Panc1 (cell line): ENCODE data around the gene WDR4. TPM values are rescaled to one million over a fixed set of nuclear protein-coding genes. Genes with fewer than 3 reads are reported as not detected.
"Not testable (repeated sequence)": the region's sequence is repeated elsewhere in the genome, so short reads cannot be mapped to it uniquely, and the experiment has no call there.

ENCODE experiments used
- ATAC-seq: fragments of 200-7000 bp; cut with Tn5 transposase; 2 replicates; pipeline ENCODE4 v1.9.1; 2020; ENCODE audit warnings: mild to moderate bottlenecking, moderate library complexity
- BruUV-seq: library from RNA; stranded (reverse); fragments of 400-500 nt; replicated peaks from 2 replicates; lab custom pipeline; 2021; lab: Mats Ljungman, UMichigan
- CTCF ChIA-PET: fragments of 300-600 bp; sonication (Branson Sonifier 250); formaldehyde crosslinking; loops from one replicate; lab custom pipeline; 2022; ENCODE audit warnings: antibody characterized with exemption; lab: Charles Lee
- POLR2A ChIA-PET: fragments of 300-600 bp; sonication (Branson Sonifier 250); formaldehyde crosslinking; loops from one replicate; lab custom pipeline; 2022; ENCODE audit warnings: antibody characterized with exemption; lab: Charles Lee
- DNase-seq: peaks from one replicate; pipeline ENCODE4 v3.0.0-alpha.2; 2010; ENCODE audit warnings: low read depth, low spot score
- H3K27ac ChIP-seq: 2 replicates; pipeline ENCODE4 v1.5.1; 2011; ENCODE audit warnings: mild to moderate bottlenecking, low read length, inconsistent platforms
- H3K27me3 ChIP-seq: fragments of 200-500 bp; sonication (Bioruptor generic); 2 replicates; pipeline ENCODE4 v1.6.0; 2014; ENCODE audit warnings: low read length, inconsistent platforms; ENCODE audit not compliant: control insufficient read depth, insufficient read depth
- H3K36me3 ChIP-seq: fragments of 200-500 bp; sonication (Bioruptor generic); 2 replicates; pipeline ENCODE4 v1.5.1; 2014; ENCODE audit warnings: inconsistent platforms, mild to moderate bottlenecking, low read length, moderate library complexity; ENCODE audit not compliant: control insufficient read depth, insufficient read depth
- H3K4me1 ChIP-seq: 2 replicates; pipeline ENCODE4 v1.5.1; 2011; ENCODE audit warnings: inconsistent platforms, mild to moderate bottlenecking, low read length, moderate library complexity; ENCODE audit not compliant: control insufficient read depth, insufficient read depth
- H3K4me3 ChIP-seq, 2 experiments: 2 replicates each; pipeline ENCODE4 v1.5.1; 2011 to 2012; ENCODE audit warnings: low read depth in 2 of 2, low read length in 2 of 2, mild to moderate bottlenecking in 2 of 2, inconsistent platforms in 1 of 2, moderate library complexity in 1 of 2
- H3K9me3 ChIP-seq: fragments of 200-500 bp; sonication (Bioruptor generic); 2 replicates; pipeline ENCODE4 v1.5.1; 2014; ENCODE audit warnings: low read depth, mild to moderate bottlenecking, inconsistent platforms, low read length, moderate library complexity; ENCODE audit not compliant: control insufficient read depth, insufficient read depth
- CTCF ChIP-seq: fragments of 450-650 bp; IDR thresholded peaks from 2 replicates; pipeline ENCODE4 v1.5.1; 2017; ENCODE audit warnings: mild to moderate bottlenecking
- POLR2AphosphoS5 ChIP-seq: IDR thresholded peaks from 2 replicates; pipeline ENCODE4 v1.6.1; 2012; ENCODE audit warnings: mild to moderate bottlenecking, low read depth, low read length, moderate library complexity
- REST ChIP-seq, 2 experiments: IDR thresholded peaks; 2 replicates each; pipeline ENCODE4 v1.6.1; 2011 to 2012; ENCODE audit warnings: low read depth in 2 of 2, control low read depth in 1 of 2, low read length in 1 of 2, mild to moderate bottlenecking in 1 of 2, moderate library complexity in 1 of 2; ENCODE audit not compliant: insufficient read depth in 1 of 2
- SIN3A ChIP-seq: IDR thresholded peaks from 2 replicates; pipeline ENCODE4 v1.6.1; 2012; ENCODE audit warnings: low read depth, mild to moderate bottlenecking, low read length, moderate library complexity, borderline replicate concordance; ENCODE audit not compliant: insufficient read depth
- TCF7L2 ChIP-seq: IDR thresholded peaks from 2 replicates; pipeline ENCODE4 v1.6.1; 2011; ENCODE audit warnings: mild to moderate bottlenecking, low read depth, low read length, inconsistent platforms
- in situ Hi-C: cut with HindIII; loops from 2 replicates; pipeline ENCODE4 v1.10.0; 2016; ENCODE audit warnings: low sequenced_read_pairs, low pct_unique_long_range_greater_than_20kb
- intact Hi-C: fragments of 100-400 bp; cut with micrococcal nuclease; formaldehyde crosslinking; loops from one replicate; pipeline ENCODE4 v1.10.0; 2022; ENCODE audit not compliant: unreplicated experiment
- total RNA-seq: library from RNA; stranded (reverse); gene quantifications from one replicate; pipeline ENCODE4 v1.2.1, GENCODE V29; 2021; ENCODE audit not compliant: unreplicated experiment

The WDR4 gene
- total RNA-seq, 1 experiment from 2014 or later = 36.7 TPM

GRCh38 chr21:42908484-42908883, 29.1 kb upstream of the WDR4 start:
- intact Hi-C loops, CTCF ChIA-PET, H3K4me3 ChIP-seq, H3K4me1 ChIP-seq, BruUV-seq, in situ Hi-C loops, ATAC-seq, H3K36me3 ChIP-seq, DNase-seq, H3K27ac ChIP-seq, H3K9me3 ChIP-seq, H3K27me3 ChIP-seq, POLR2A ChIA-PET: not testable (repeated sequence)

GRCh38 chr21:42906233-42906632, 26.9 kb upstream of the WDR4 start:
- DNase-seq (no peak), ATAC-seq (no peak)
- BruUV-seq = no TSS peak
- in situ Hi-C loops = no loop called here
- Histone ChIP-seq H3K4me3 (no peak overlapping the region), H3K9me3 (no peaks in the 10 kb centered on the region), H3K4me1 (no peaks in the 10 kb centered on the region), H3K36me3 (peaks cover 2% of the 10 kb centered on the region; the same call in 1 of the 2 replicates), H3K27ac (no peak overlapping the region), H3K27me3 (no peaks in the 10 kb centered on the region)
- TF ChIP-seq SIN3A (no peak), POLR2AphosphoS5 (no peak), REST (IDR thresholded peaks at IDR 0.05; ENCODE audit: insufficient read depth in 1 of 2, low read depth in 2 of 2, low read length in 1 of 2) (no peak), TCF7L2 (no peak), CTCF (no peak)
- ChIA-PET CTCF (no interaction called here), POLR2A (no interaction called here)
- intact Hi-C loops = no loop called here

GRCh38 chr21:42905195-42905594, 25.9 kb upstream of the WDR4 start:
- TF ChIP-seq SIN3A (no peak), CTCF (no peak), REST (IDR thresholded peaks at IDR 0.05; ENCODE audit: insufficient read depth in 1 of 2, low read depth in 2 of 2, low read length in 1 of 2) (no peak), POLR2AphosphoS5 (no peak), TCF7L2 (no peak)
- Histone ChIP-seq H3K4me3 (no peak overlapping the region), H3K36me3 (peaks cover 2% of the 10 kb centered on the region), H3K9me3 (no peaks in the 10 kb centered on the region), H3K27me3 (no peaks in the 10 kb centered on the region), H3K27ac (no peak overlapping the region), H3K4me1 (no peaks in the 10 kb centered on the region)
- no peak for ATAC-seq
- in situ Hi-C loops (no loop called here), intact Hi-C loops (no loop called here)
- ChIA-PET POLR2A (no interaction called here), CTCF (no interaction called here)
- no peak for DNase-seq
- BruUV-seq = no TSS peak
